Gastroesophageal sphincter (tissue), 3 donors: Measurements from ENCODE around the gene GSTM4.
"Not testable (repeated sequence)": the region's sequence is repeated elsewhere in the genome, so short reads cannot be mapped to it uniquely, and the experiment has no call there.

Source experiments
- CTCF ChIP-seq, 4 experiments: fragments of 200-600 bp in 2 of 4; fragments of 450-650 bp in 2 of 4; sonication (generic) in 1 of 4; IDR thresholded peaks; one replicate each; pipeline ENCODE4 v1.5.1; 2017 to 2019; ENCODE audit warnings: antibody characterized with exemption in 4 of 4, mild to moderate bottlenecking in 2 of 4, moderate library complexity in 2 of 4
- POLR2A ChIP-seq, 2 donors: fragments of 450-650 bp; IDR thresholded peaks; one replicate each; pipeline ENCODE4 v1.6.1; 2017; ENCODE audit warnings: antibody characterized with exemption in 2 of 2, mild to moderate bottlenecking in 2 of 2, moderate library complexity in 1 of 2
- POLR2AphosphoS5 ChIP-seq: sonication (generic); formaldehyde crosslinking; IDR thresholded peaks from one replicate; pipeline ENCODE4 v1.6.1; 2017; ENCODE audit warnings: antibody characterized with exemption

- TF ChIP-seq POLR2A (IDR thresholded peaks at IDR 0.05); CTCF (IDR thresholded peaks at IDR 0.05); POLR2AphosphoS5: not testable (repeated sequence)
Observed at GRCh38 chr1:109678637-109679036, 22.7 kb downstream of the GSTM4 start.
